PC-3 (cell line): ENCODE measurements around the gene C2.
"Not testable (repeated sequence)": the region's sequence is repeated elsewhere in the genome, so short reads cannot be mapped to it uniquely, and the experiment has no call there.

Source experiments
- CTCF ChIP-seq: fragments of 300-600 bp; sonication (generic); conservative IDR thresholded peaks from 2 replicates; pipeline ENCODE4 v1.5.1; 2017; ENCODE audit warnings: antibody characterized with exemption, low read depth, mild to moderate bottlenecking, low read length
- EZH2phosphoT487 ChIP-seq: fragments of 300-600 bp; sonication (generic); IDR thresholded peaks from 2 replicates; pipeline ENCODE4 v1.6.1; 2018; ENCODE audit warnings: mild to moderate bottlenecking, antibody characterized with exemption, low read length, borderline replicate concordance

GRCh38 chr6:31981744-31982143, 54.2 kb downstream of the C2 start, which contains the start of gene C4A:
- TF ChIP-seq CTCF, EZH2phosphoT487: not testable (repeated sequence)
